ENCODE results near the gene DKK2. TPM values are rescaled to one million over a fixed set of nuclear protein-coding genes. Genes with fewer than 3 reads are reported as not detected.

The DKK2 gene
- total and polyA plus RNA-seq, 10 of the 15 experiments (the other 5 are each of a cell fraction or from before 2014, with no cell fraction given) = not detected

DNA sequence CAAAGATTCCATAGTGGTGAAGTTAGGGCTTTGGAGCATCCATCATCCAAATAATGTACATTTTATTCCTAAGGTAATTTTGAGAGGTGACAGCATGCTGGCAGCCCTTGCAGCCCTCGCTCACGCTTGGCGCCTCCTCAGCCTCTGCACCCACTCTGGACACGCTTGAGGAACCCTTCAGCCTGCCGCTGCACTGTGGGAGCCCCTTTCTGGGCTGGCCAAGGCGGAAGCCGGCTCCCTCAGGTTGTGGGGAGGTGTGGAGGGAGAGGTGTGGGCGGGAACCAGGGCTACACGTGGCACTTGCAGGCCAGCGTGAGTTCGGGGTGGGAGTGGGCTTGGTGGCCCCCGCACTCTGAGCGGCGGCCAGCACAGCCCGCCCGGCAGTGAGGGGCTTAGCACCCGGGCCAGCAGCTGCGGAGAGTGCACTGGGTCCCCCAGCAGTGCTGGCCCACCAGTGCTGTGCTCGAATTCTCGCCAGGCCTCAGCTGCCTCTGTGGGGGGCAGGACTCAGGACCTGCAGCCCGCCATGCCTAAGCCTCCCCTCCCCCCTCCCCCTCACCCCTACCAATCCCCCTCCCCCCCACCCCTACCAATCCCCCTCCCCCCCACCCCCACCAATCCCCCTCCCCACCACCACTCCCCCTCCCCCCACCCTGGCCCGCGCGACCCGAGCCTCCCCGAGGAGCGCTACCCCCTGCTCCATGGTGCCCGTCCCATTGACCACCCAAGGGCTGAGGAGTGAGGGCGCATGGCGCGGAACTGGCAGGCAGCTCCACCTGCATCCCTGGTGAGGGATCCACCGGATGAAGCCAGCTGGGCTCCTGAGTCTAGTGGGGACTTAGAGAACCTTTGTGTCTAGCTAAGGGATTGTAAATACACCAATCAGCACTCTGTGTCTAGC lies 37.0 kb upstream of the DKK2 start (continued):
- TF ChIP-seq, protein P1, sequence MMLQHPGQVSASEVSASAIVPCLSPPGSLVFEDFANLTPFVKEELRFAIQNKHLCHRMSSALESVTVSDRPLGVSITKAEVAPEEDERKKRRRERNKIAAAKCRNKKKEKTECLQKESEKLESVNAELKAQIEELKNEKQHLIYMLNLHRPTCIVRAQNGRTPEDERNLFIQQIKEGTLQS (IDR thresholded peaks at IDR 0.05; ENCODE audit: borderline replicate concordance, extremely low read depth, low read depth, low read length) = no peak
- TF ChIP-seq MYC (IDR thresholded peaks at IDR 0.05; ENCODE audit: insufficient read depth, insufficient read length, insufficient replicate concordance, low read length, severe bottlenecking) (no peak), TBL1XR1 (IDR thresholded peaks at IDR 0.05; ENCODE audit: low read depth, low read length) (no peak), LARP7 (IDR thresholded peaks at IDR 0.05) (no peak), TARDBP (IDR thresholded peaks at IDR 0.05; ENCODE audit: borderline replicate concordance) (no peak), YY1 (IDR thresholded peaks at IDR 0.05; ENCODE audit: low read depth, low read length) (no peak), SREBF2 (IDR thresholded peaks at IDR 0.05; ENCODE audit: low read length) (no peak)
- TF ChIP-seq, protein P2, sequence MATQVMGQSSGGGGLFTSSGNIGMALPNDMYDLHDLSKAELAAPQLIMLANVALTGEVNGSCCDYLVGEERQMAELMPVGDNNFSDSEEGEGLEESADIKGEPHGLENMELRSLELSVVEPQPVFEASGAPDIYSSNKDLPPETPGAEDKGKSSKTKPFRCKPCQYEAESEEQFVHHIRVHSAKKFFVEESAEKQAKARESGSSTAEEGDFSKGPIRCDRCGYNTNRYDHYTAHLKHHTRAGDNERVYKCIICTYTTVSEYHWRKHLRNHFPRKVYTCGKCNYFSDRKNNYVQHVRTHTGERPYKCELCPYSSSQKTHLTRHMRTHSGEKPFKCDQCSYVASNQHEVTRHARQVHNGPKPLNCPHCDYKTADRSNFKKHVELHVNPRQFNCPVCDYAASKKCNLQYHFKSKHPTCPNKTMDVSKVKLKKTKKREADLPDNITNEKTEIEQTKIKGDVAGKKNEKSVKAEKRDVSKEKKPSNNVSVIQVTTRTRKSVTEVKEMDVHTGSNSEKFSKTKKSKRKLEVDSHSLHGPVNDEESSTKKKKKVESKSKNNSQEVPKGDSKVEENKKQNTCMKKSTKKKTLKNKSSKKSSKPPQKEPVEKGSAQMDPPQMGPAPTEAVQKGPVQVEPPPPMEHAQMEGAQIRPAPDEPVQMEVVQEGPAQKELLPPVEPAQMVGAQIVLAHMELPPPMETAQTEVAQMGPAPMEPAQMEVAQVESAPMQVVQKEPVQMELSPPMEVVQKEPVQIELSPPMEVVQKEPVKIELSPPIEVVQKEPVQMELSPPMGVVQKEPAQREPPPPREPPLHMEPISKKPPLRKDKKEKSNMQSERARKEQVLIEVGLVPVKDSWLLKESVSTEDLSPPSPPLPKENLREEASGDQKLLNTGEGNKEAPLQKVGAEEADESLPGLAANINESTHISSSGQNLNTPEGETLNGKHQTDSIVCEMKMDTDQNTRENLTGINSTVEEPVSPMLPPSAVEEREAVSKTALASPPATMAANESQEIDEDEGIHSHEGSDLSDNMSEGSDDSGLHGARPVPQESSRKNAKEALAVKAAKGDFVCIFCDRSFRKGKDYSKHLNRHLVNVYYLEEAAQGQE (IDR thresholded peaks at IDR 0.05; ENCODE audit: low read depth, low read length) = no peak
- TF ChIP-seq, protein P3, sequence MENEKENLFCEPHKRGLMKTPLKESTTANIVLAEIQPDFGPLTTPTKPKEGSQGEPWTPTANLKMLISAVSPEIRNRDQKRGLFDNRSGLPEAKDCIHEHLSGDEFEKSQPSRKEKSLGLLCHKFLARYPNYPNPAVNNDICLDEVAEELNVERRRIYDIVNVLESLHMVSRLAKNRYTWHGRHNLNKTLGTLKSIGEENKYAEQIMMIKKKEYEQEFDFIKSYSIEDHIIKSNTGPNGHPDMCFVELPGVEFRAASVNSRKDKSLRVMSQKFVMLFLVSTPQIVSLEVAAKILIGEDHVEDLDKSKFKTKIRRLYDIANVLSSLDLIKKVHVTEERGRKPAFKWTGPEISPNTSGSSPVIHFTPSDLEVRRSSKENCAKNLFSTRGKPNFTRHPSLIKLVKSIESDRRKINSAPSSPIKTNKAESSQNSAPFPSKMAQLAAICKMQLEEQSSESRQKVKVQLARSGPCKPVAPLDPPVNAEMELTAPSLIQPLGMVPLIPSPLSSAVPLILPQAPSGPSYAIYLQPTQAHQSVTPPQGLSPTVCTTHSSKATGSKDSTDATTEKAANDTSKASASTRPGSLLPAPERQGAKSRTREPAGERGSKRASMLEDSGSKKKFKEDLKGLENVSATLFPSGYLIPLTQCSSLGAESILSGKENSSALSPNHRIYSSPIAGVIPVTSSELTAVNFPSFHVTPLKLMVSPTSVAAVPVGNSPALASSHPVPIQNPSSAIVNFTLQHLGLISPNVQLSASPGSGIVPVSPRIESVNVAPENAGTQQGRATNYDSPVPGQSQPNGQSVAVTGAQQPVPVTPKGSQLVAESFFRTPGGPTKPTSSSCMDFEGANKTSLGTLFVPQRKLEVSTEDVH (IDR thresholded peaks at IDR 0.05; ENCODE audit: low read depth, partially characterized antibody) = no peak
- TF ChIP-seq, protein P4, sequence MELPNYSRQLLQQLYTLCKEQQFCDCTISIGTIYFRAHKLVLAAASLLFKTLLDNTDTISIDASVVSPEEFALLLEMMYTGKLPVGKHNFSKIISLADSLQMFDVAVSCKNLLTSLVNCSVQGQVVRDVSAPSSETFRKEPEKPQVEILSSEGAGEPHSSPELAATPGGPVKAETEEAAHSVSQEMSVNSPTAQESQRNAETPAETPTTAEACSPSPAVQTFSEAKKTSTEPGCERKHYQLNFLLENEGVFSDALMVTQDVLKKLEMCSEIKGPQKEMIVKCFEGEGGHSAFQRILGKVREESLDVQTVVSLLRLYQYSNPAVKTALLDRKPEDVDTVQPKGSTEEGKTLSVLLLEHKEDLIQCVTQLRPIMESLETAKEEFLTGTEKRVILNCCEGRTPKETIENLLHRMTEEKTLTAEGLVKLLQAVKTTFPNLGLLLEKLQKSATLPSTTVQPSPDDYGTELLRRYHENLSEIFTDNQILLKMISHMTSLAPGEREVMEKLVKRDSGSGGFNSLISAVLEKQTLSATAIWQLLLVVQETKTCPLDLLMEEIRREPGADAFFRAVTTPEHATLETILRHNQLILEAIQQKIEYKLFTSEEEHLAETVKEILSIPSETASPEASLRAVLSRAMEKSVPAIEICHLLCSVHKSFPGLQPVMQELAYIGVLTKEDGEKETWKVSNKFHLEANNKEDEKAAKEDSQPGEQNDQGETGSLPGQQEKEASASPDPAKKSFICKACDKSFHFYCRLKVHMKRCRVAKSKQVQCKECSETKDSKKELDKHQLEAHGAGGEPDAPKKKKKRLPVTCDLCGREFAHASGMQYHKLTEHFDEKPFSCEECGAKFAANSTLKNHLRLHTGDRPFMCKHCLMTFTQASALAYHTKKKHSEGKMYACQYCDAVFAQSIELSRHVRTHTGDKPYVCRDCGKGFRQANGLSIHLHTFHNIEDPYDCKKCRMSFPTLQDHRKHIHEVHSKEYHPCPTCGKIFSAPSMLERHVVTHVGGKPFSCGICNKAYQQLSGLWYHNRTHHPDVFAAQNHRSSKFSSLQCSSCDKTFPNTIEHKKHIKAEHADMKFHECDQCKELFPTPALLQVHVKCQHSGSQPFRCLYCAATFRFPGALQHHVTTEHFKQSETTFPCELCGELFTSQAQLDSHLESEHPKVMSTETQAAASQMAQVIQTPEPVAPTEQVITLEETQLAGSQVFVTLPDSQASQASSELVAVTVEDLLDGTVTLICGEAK (IDR thresholded peaks at IDR 0.05; ENCODE audit: borderline replicate concordance) = no peak

All from GM12878 (cell line).